ENCODE results near the gene RAB36. TPM values are rescaled to one million over a fixed set of nuclear protein-coding genes. Genes with fewer than 3 reads are reported as not detected.

The RAB36 gene
- total and polyA plus RNA-seq, 4 donors = 0.22 to 0.56 (median 0.37) TPM

GRCh38 chr22:23144432-23144831 is 845 bp upstream of the RAB36 start:
- no peak for DNase-seq (ENCODE audit: low spot score)
- Histone ChIP-seq H3K36me3 (ENCODE audit: control insufficient read depth in 4 of 4, insufficient read depth in 3 of 4, low read depth in 1 of 4, low read length in 3 of 4) (no peaks in the 10 kb centered on the region), H3K27me3 (ENCODE audit: control insufficient read depth in 4 of 4, insufficient read depth in 4 of 4, low read length in 3 of 4) (no peaks in the 10 kb centered on the region), H3K4me1 (ENCODE audit: control insufficient read depth in 4 of 4, insufficient read depth in 4 of 4, low read length in 3 of 4) (peaks cover 11 to 31% (median 20%) of the 10 kb centered on the region in 4 donors), H3K4me3 (ENCODE audit: low read depth in 1 of 3, low read length in 3 of 3) (no peak overlapping the region), H3K27ac (ENCODE audit: low read depth in 1 of 2, low read length in 2 of 2) (no peak overlapping the region), H3K9me3 (ENCODE audit: control insufficient read depth in 4 of 4, low read length in 3 of 4) (no peaks in the 10 kb centered on the region), H3K9ac (ENCODE audit: low read depth in 1 of 2, low read length in 2 of 2) (no peak overlapping the region)
- TF ChIP-seq RXRA (IDR thresholded peaks at IDR 0.05) (no peak), REST (IDR thresholded peaks at IDR 0.05) (no peak), SP1 (IDR thresholded peaks at IDR 0.05) (no peak), MAX (IDR thresholded peaks at IDR 0.05) (no peak), JUND (IDR thresholded peaks at IDR 0.05) (no peak), RAD21 (IDR thresholded peaks at IDR 0.05) (no peak)
- WGBS = 93% methylated on average over 4 of the region's 4 CpGs

GRCh38 chr22:23145878-23146470 is 697 bp downstream of the RAB36 start:
- H3K27me3 ChIP-seq (ENCODE audit: control insufficient read depth in 4 of 4, insufficient read depth in 4 of 4, low read length in 3 of 4) = no peaks in the 10 kb centered on the region
- no peaks in the 10 kb centered on the region for H3K9me3 ChIP-seq (ENCODE audit: control insufficient read depth in 4 of 4, low read length in 3 of 4)
- H3K4me3 ChIP-seq (ENCODE audit: low read depth in 1 of 3, low read length in 3 of 3) = no peak overlapping the region
- DNase-seq (ENCODE audit: low spot score) = no peak
- no peak overlapping the region for H3K27ac ChIP-seq (ENCODE audit: low read depth in 1 of 2, low read length in 2 of 2)
- peaks cover 11 to 31% (median 20%) of the 10 kb centered on the region in 4 donors for H3K4me1 ChIP-seq (ENCODE audit: control insufficient read depth in 4 of 4, insufficient read depth in 4 of 4, low read length in 3 of 4)
- H3K36me3 ChIP-seq (ENCODE audit: control insufficient read depth in 4 of 4, insufficient read depth in 3 of 4, low read depth in 1 of 4, low read length in 3 of 4) = no peaks in the 10 kb centered on the region
- WGBS = 91% methylated on average over 2 of the region's 2 CpGs
- no peak overlapping the region for H3K9ac ChIP-seq (ENCODE audit: low read depth in 1 of 2, low read length in 2 of 2)
- TF ChIP-seq YY1 (IDR thresholded peaks at IDR 0.05) (no peak), ZBTB33 (IDR thresholded peaks at IDR 0.05) (no peak), EGR1 (IDR thresholded peaks at IDR 0.05; ENCODE audit: low read depth in 2 of 2) (no peak), FOXA1 (IDR thresholded peaks at IDR 0.05) (no peak), SP1 (IDR thresholded peaks at IDR 0.05) (no peak), CTCF (IDR thresholded peaks at IDR 0.05; ENCODE audit: low read depth, low read length, missing input control) (no peak), RXRA (IDR thresholded peaks at IDR 0.05) (no peak), FOXA2 (IDR thresholded peaks at IDR 0.05) (no peak), MAX (IDR thresholded peaks at IDR 0.05) (no peak), REST (IDR thresholded peaks at IDR 0.05) (no peak), RAD21 (IDR thresholded peaks at IDR 0.05) (no peak), JUND (IDR thresholded peaks at IDR 0.05) (no peak), HNF4G (IDR thresholded peaks at IDR 0.05) (no peak), TAF1 (conservative IDR thresholded peaks at IDR 0.05) (no peak), HNF4A (conservative IDR thresholded peaks at IDR 0.05) (no peak), GABPA (IDR thresholded peaks at IDR 0.05 in 1 of 2, conservative IDR thresholded peaks at IDR 0.05 in 1 of 2) (no peak), NR2F2 (IDR thresholded peaks at IDR 0.05) (no peak)
- TF ChIP-seq, protein P1, sequence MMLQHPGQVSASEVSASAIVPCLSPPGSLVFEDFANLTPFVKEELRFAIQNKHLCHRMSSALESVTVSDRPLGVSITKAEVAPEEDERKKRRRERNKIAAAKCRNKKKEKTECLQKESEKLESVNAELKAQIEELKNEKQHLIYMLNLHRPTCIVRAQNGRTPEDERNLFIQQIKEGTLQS (IDR thresholded peaks at IDR 0.05) = no peak

Data from liver (tissue), 9 donors.